ENCODE results near the gene NRG3. TPM values are rescaled to one million over a fixed set of nuclear protein-coding genes. Genes with fewer than 3 reads are reported as not detected.
A peak's percentile ranks its signal among the peaks of the same experiment; 100 is the strongest.

The NRG3 gene
- total and polyA plus RNA-seq, 7 donors: 0.03 to 0.10 TPM; not detected in 5

GRCh38 chr10:82438277-82438676 is 563.3 kb downstream of the NRG3 start:
- no peak for TF ChIP-seq CTCF (IDR thresholded peaks at IDR 0.05)

GRCh38 chr10:82440775-82441174 is 565.8 kb downstream of the NRG3 start:
- H3K9me3 ChIP-seq: no peaks in the 10 kb centered on the region

More at GRCh38 chr10:82438277-82438676, 563.3 kb downstream of the NRG3 start:
- Histone ChIP-seq H3K27me3 (ENCODE audit: insufficient read depth in 3 of 3, low read length in 2 of 3) (no peaks in the 10 kb centered on the region), H3K9me3 (no peaks in the 10 kb centered on the region), H3K4me1 (no peaks in the 10 kb centered on the region), H3K27ac (no peak overlapping the region), H3K36me3 (ENCODE audit: insufficient read depth in 1 of 2, low read depth in 1 of 2) (no peaks in the 10 kb centered on the region), H3K4me3 (no peak overlapping the region)
- DNase-seq (peak in 1 of 2 donors; percentile 24), ATAC-seq (no peak)
- 77 to 100% (median 90%) methylated on average over 1 of the region's 1 CpG for WGBS, 3 donors
- intact Hi-C loops (cut with DNase I): no loop called here

GRCh38 chr10:82452046-82452445 is 577.1 kb downstream of the NRG3 start:
- Histone ChIP-seq H3K9me3 (no peaks in the 10 kb centered on the region), H3K27ac (no peak overlapping the region), H3K4me1 (no peaks in the 10 kb centered on the region), H3K27me3 (ENCODE audit: insufficient read depth in 3 of 3, low read length in 2 of 3) (no peaks in the 10 kb centered on the region), H3K36me3 (ENCODE audit: insufficient read depth in 1 of 2, low read depth in 1 of 2) (no peaks in the 10 kb centered on the region), H3K4me3 (no peak overlapping the region)
- intact Hi-C loops (cut with DNase I): no loop called here
- TF ChIP-seq CTCF (IDR thresholded peaks at IDR 0.05): no peak
- DNase-seq: no peak
- 83 to 90% (median 86%) methylated on average over 3 of the region's 3 CpGs for WGBS, 3 donors
- ATAC-seq: no peak

More at GRCh38 chr10:82440775-82441174, 565.8 kb downstream of the NRG3 start:
- DNase-seq (no peak), ATAC-seq (no peak)
- H3K27me3 ChIP-seq (ENCODE audit: insufficient read depth in 3 of 3, low read length in 2 of 3): no peaks in the 10 kb centered on the region
- intact Hi-C loops (cut with DNase I): no loop called here
- H3K36me3 ChIP-seq (ENCODE audit: insufficient read depth in 1 of 2, low read depth in 1 of 2): no peaks in the 10 kb centered on the region
- no peaks in the 10 kb centered on the region for H3K4me1 ChIP-seq
- no peak for TF ChIP-seq CTCF (IDR thresholded peaks at IDR 0.05)
- no peak overlapping the region for H3K27ac ChIP-seq
- no peak overlapping the region for H3K4me3 ChIP-seq

GRCh38 chr10:82452676-82453075 is 577.7 kb downstream of the NRG3 start:
- intact Hi-C loops (cut with DNase I): no loop called here
- ATAC-seq (no peak), DNase-seq (no peak)
- H3K27ac ChIP-seq: no peak overlapping the region
- H3K4me1 ChIP-seq: no peaks in the 10 kb centered on the region
- no peak for TF ChIP-seq CTCF (IDR thresholded peaks at IDR 0.05)
- no peaks in the 10 kb centered on the region for H3K9me3 ChIP-seq
- H3K27me3 ChIP-seq (ENCODE audit: insufficient read depth in 3 of 3, low read length in 2 of 3): no peaks in the 10 kb centered on the region
- no peaks in the 10 kb centered on the region for H3K36me3 ChIP-seq (ENCODE audit: insufficient read depth in 1 of 2, low read depth in 1 of 2)
- H3K4me3 ChIP-seq: no peak overlapping the region
- 12 to 20% (median 19%) methylated on average over 1 of the region's 1 CpG for WGBS, 3 donors

GRCh38 chr10:82453678-82454293 is 578.8 kb downstream of the NRG3 start:
- intact Hi-C loops (cut with DNase I): no loop called here
- Histone ChIP-seq H3K27me3 (ENCODE audit: insufficient read depth in 3 of 3, low read length in 2 of 3) (no peaks in the 10 kb centered on the region), H3K27ac (no peak overlapping the region), H3K36me3 (ENCODE audit: insufficient read depth in 1 of 2, low read depth in 1 of 2) (no peaks in the 10 kb centered on the region), H3K4me1 (no peaks in the 10 kb centered on the region), H3K9me3 (no peaks in the 10 kb centered on the region), H3K4me3 (no peak overlapping the region)
- no peak for DNase-seq
- no peak for TF ChIP-seq CTCF (IDR thresholded peaks at IDR 0.05)
- no peak for ATAC-seq
- WGBS, 3 donors: 79 to 83% (median 79%) methylated on average over 2 of the region's 2 CpGs
